Measurements from ENCODE around the gene MANSC4. TPM values are rescaled to one million over a fixed set of nuclear protein-coding genes. Genes with fewer than 3 reads are reported as not detected.

Gene MANSC4
- total and polyA plus RNA-seq, 2 donors (not counting 3 experiments of a cell fraction or from before 2014, with no cell fraction given): not detected

- H3K4me2 ChIP-seq (ENCODE audit: insufficient read depth, low read length): no peak overlapping the region
- POLR2A ChIA-PET: no interaction called here
- no peaks in the 10 kb centered on the region for H3K9me1 ChIP-seq (replicated peaks; ENCODE audit: control insufficient read depth, extremely low read depth, insufficient read depth, low read length)
- intact Hi-C loops (cut with micrococcal nuclease): no loop called here
- H4K20me1 ChIP-seq (replicated peaks; ENCODE audit: control insufficient read depth, extremely low read depth, insufficient read depth, low read length): no peaks in the 10 kb centered on the region
- BruUV-seq (replicated peaks): no TSS peak
- no peaks in the 10 kb centered on the region for H3K4me1 ChIP-seq (ENCODE audit: control insufficient read depth, extremely low read depth, insufficient read depth, low read length)
- TF ChIP-seq FOS (IDR thresholded peaks at IDR 0.05; ENCODE audit: borderline replicate concordance, insufficient read depth, low read length) (no peak), POLR2A (IDR thresholded peaks at IDR 0.05; ENCODE audit: low read depth, low read length) (no peak), POLR2AphosphoS5 (IDR thresholded peaks at IDR 0.05; ENCODE audit: insufficient read depth, low read depth, low read length) (no peak), EZH2 (IDR thresholded peaks at IDR 0.05; ENCODE audit: borderline replicate concordance, low read depth, low read length, severe bottlenecking) (no peak), MYC (IDR thresholded peaks at IDR 0.05; ENCODE audit: low read depth, low read length) (no peak), GATA2 (IDR thresholded peaks at IDR 0.05; ENCODE audit: insufficient read depth, insufficient read length, low read depth, low read length) (no peak), JUN (IDR thresholded peaks at IDR 0.05; ENCODE audit: borderline replicate concordance, insufficient read depth, insufficient read length, low read depth) (no peak)
- TF ChIP-seq, protein P1, sequence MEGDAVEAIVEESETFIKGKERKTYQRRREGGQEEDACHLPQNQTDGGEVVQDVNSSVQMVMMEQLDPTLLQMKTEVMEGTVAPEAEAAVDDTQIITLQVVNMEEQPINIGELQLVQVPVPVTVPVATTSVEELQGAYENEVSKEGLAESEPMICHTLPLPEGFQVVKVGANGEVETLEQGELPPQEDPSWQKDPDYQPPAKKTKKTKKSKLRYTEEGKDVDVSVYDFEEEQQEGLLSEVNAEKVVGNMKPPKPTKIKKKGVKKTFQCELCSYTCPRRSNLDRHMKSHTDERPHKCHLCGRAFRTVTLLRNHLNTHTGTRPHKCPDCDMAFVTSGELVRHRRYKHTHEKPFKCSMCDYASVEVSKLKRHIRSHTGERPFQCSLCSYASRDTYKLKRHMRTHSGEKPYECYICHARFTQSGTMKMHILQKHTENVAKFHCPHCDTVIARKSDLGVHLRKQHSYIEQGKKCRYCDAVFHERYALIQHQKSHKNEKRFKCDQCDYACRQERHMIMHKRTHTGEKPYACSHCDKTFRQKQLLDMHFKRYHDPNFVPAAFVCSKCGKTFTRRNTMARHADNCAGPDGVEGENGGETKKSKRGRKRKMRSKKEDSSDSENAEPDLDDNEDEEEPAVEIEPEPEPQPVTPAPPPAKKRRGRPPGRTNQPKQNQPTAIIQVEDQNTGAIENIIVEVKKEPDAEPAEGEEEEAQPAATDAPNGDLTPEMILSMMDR (IDR thresholded peaks at IDR 0.05; ENCODE audit: extremely low read depth in 1 of 2, insufficient read depth in 1 of 2, low read depth in 1 of 2, low read length in 2 of 2): no peak
- TF ChIP-seq, protein P2, sequence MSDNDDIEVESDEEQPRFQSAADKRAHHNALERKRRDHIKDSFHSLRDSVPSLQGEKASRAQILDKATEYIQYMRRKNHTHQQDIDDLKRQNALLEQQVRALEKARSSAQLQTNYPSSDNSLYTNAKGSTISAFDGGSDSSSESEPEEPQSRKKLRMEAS (IDR thresholded peaks at IDR 0.05; ENCODE audit: insufficient read depth, insufficient read length): no peak
- CTCF ChIA-PET: interaction anchor here (1.2 to 1.9 kb wide), 4 partner anchors 10 to 73 kb away, joined by 5 to 17 read pairs (median 6); no protein-coding TSS in a partner anchor
- no peak for FAIRE-seq
- H3K4me3 ChIP-seq (replicated peaks in 1 of 3; ENCODE audit: insufficient read depth in 1 of 3, low read depth in 1 of 3, low read length in 3 of 3): no peak overlapping the region
- H2AFZ ChIP-seq (ENCODE audit: low read depth, low read length): no peak overlapping the region
- no peaks in the 10 kb centered on the region for H3K36me3 ChIP-seq (ENCODE audit: control insufficient read depth in 2 of 2, extremely low read depth in 1 of 2, insufficient read depth in 2 of 2, low read length in 2 of 2)
- no peaks in the 10 kb centered on the region for H3K79me2 ChIP-seq (ENCODE audit: control insufficient read depth, insufficient read depth, low read length)
- dilution Hi-C loops (cut with MboI; ENCODE audit: extremely low pct_ligation_motif_present, low sequenced_read_pairs): no loop called here
- no peak overlapping the region for H3K27ac ChIP-seq (ENCODE audit: insufficient read depth, low read depth, low read length)
- H3K9me3 ChIP-seq (replicated peaks; ENCODE audit: control insufficient read depth, insufficient read depth, low read length): no peaks in the 10 kb centered on the region
- peaks cover 0 to 3% of the 10 kb centered on the region in 2 experiments for H3K27me3 ChIP-seq (ENCODE audit: control insufficient read depth in 2 of 2, insufficient read depth in 2 of 2, low read length in 2 of 2)
- DNase-seq (ENCODE audit: low read depth, low spot score): peak; percentile 24
- no peak overlapping the region for H3K9ac ChIP-seq (replicated peaks; ENCODE audit: extremely low read depth, insufficient read depth, low read length)
These were observed 25.2 kb upstream of the MANSC4 start for GRCh38 chr12:27805238-27805637.

Data from endothelial cell of umbilical vein (primary cell).